GM12865 (cell line): Measurements from ENCODE around the gene LCK.

Source experiments
- DNase-seq: peaks from one replicate; pipeline ENCODE4 v3.0.0; 2010; ENCODE audit warnings: low read depth
- H3K4me3 ChIP-seq: 2 replicates; pipeline ENCODE4 v1.5.1; 2011; ENCODE audit warnings: mild to moderate bottlenecking, low read depth, low read length, control low read depth
- TF ChIP-seq, protein P1 (sequence below): IDR thresholded peaks from 2 replicates; pipeline ENCODE4 v1.5.1; 2011; ENCODE audit warnings: low read length, control low read depth, low read depth, inconsistent platforms; ENCODE audit not compliant: insufficient read depth; ENCODE audit errors: missing control alignments

The LCK gene

GRCh38 chr1:32316903-32317277 lies 65.8 kb downstream of the LCK start:
- no peak for DNase-seq
- no peak overlapping the region for H3K4me3 ChIP-seq
- TF ChIP-seq, protein P1, sequence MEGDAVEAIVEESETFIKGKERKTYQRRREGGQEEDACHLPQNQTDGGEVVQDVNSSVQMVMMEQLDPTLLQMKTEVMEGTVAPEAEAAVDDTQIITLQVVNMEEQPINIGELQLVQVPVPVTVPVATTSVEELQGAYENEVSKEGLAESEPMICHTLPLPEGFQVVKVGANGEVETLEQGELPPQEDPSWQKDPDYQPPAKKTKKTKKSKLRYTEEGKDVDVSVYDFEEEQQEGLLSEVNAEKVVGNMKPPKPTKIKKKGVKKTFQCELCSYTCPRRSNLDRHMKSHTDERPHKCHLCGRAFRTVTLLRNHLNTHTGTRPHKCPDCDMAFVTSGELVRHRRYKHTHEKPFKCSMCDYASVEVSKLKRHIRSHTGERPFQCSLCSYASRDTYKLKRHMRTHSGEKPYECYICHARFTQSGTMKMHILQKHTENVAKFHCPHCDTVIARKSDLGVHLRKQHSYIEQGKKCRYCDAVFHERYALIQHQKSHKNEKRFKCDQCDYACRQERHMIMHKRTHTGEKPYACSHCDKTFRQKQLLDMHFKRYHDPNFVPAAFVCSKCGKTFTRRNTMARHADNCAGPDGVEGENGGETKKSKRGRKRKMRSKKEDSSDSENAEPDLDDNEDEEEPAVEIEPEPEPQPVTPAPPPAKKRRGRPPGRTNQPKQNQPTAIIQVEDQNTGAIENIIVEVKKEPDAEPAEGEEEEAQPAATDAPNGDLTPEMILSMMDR, result no peak

DNA sequence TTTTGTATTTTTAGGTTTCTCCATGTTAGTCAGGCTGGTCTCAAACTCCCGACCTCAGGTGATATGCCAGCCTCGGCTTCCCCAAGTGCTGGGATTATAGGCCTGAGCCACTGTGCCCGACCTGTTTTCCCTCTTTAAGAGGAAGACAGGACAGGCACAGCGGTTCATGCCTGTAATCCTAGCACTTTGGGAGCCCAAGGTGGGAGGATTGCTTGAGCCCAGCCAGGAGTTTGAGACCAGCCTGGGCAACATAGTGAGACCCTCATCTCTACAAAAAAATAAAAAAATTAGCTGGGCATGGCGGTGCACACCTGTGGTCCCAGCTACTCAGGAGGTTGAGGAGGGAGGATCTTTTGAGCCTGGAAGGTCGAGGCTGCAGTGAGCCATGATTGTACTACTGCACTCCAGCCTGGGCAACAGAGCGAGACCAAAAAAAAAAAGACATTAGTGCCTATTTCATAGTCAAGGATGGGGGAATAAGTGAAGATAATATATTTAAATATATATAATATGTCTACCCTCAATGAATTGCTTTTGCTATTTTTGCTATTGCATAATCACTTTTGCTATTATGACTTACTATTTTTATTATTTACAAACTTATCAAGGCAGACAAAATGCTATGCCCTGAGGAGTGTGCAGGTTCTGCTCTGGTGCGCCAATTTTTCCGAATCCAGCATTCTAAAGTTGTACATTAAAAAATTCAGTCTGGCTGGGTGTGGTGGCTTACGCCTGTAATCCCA lies 67.2 kb downstream of the LCK start:
- H3K4me3 ChIP-seq, result no peak overlapping the region
- TF ChIP-seq, protein P1, result no peak

DNA sequence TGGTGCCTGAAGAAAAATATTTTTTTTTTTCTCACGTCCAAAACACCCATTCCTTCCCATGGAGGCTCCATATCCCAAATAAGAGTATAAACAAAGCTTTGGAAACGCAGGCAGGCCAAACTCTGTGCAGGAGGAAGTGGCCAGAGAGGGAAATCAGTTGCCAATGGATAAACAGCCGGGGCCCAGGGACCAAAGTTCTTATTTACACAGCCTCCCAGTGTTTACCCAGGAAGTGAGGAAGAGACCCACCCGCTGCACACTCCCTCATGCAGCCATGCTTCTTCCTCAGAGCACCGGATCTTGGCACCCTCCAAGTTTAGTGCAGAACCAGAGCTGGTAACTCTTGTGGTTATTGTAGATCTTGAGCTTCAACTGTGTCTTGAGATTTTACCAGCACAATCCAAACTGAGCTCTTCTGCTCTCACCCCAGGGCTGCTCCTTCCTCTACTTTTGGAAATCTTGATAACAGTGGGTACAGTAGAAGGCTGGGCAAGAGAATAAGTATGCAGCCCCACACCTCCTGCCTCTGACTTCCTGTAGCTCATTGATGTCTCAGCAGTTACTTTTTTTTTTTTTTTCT lies 70.7 kb downstream of the LCK start:
- TF ChIP-seq, protein P1, result no peak
- no peak for DNase-seq
- no peak overlapping the region for H3K4me3 ChIP-seq

More for the DNA sequence above, 67.2 kb downstream of the LCK start:
- no peak for DNase-seq

- TF ChIP-seq, protein P1, result no peak
- DNase-seq, result no peak
- no peak overlapping the region for H3K4me3 ChIP-seq
These were observed 76.1 kb downstream of the LCK start for GRCh38 chr1:32327204-32327603.

GRCh38 chr1:32329931-32330466 lies 78.9 kb downstream of the LCK start:
- no peak overlapping the region for H3K4me3 ChIP-seq
- TF ChIP-seq, protein P1, result no peak
- no peak for DNase-seq

DNA sequence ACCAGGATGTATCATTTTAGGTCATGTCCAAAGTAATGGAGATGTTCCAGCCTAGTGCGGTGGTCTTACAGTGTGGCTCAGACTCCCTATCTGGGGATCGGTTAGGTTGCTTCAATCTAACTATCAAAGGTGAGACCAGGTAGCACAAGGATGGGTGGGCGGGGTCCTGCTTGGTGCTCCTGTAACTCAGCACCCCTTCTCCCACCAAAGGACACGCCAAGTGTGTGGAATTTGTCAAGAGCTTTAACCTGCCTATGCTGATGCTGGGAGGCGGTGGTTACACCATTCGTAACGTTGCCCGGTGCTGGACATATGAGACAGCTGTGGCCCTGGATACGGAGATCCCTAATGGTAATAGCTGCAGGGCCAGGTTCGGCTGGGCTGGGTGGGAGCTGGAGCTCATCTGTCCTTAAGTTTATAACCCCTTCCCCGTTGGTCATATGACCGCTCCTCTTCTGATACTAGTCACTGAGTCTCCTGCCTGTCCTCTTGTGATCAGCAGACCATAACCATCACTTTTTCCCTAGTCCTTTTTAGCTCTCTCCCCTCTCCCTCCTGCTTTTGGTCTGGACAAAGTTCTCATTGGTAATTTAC lies 79.6 kb downstream of the LCK start:
- TF ChIP-seq, protein P1, result no peak
- DNase-seq, result no peak
- H3K4me3 ChIP-seq, result no peak overlapping the region
